ENCODE measurements around the gene RS1. TPM values are rescaled to one million over a fixed set of nuclear protein-coding genes. Genes with fewer than 3 reads are reported as not detected.

The RS1 gene
- total RNA-seq, result not detected

GRCh38 chrX:18672008-18672407 lies at the start of gene RS1:
Gene RS1, minus strand, starts transcription at chrX:18672108. Its CDS starts 40 bp downstream, at chrX:18672068.
- DNase-seq (ENCODE audit: low spot score), result no peak

- no peak for DNase-seq (ENCODE audit: low spot score)
Measured at GRCh38 chrX:18719852-18720251, 47.9 kb upstream of the RS1 start.

- DNase-seq (ENCODE audit: low spot score), result no peak
Measured at GRCh38 chrX:18714910-18715309, 43.0 kb upstream of the RS1 start.

GRCh38 chrX:18709833-18710232 lies 37.9 kb upstream of the RS1 start:
- no peak for DNase-seq (ENCODE audit: low spot score)

GRCh38 chrX:18707426-18708049 lies 35.6 kb upstream of the RS1 start, which contains the start of gene PPEF1:
Gene PPEF1, plus strand, starts transcription at chrX:18707645. Its CDS starts 136 bp downstream, at chrX:18707781.
- DNase-seq (ENCODE audit: low spot score), result no peak

- DNase-seq (ENCODE audit: low spot score), result no peak
Measured at GRCh38 chrX:18702362-18703195, 30.7 kb upstream of the RS1 start.

- DNase-seq (ENCODE audit: low spot score), result peak; percentile 41
Measured at GRCh38 chrX:18701621-18702361, 29.9 kb upstream of the RS1 start.

GRCh38 chrX:18698737-18699650 lies 27.1 kb upstream of the RS1 start:
- DNase-seq (ENCODE audit: low spot score), result no peak

GRCh38 chrX:18696653-18697052 lies 24.7 kb upstream of the RS1 start:
- DNase-seq (ENCODE audit: low spot score), result no peak

GRCh38 chrX:18692541-18692940 lies 20.6 kb upstream of the RS1 start:
- DNase-seq (ENCODE audit: low spot score), result no peak

GRCh38 chrX:18691431-18691830 lies 19.5 kb upstream of the RS1 start:
- no peak for DNase-seq (ENCODE audit: low spot score)

GRCh38 chrX:18687856-18688495 lies 16.1 kb upstream of the RS1 start:
- no peak for DNase-seq (ENCODE audit: low spot score)

- no peak for DNase-seq (ENCODE audit: low spot score)
Measured at GRCh38 chrX:18682979-18683387, 11.1 kb upstream of the RS1 start.

- no peak for DNase-seq (ENCODE audit: low spot score)
Measured at GRCh38 chrX:18681996-18682395, 10.1 kb upstream of the RS1 start.

- DNase-seq (ENCODE audit: low spot score), result no peak
Measured at GRCh38 chrX:18677161-18677869, 5.4 kb upstream of the RS1 start.

GRCh38 chrX:18676470-18676869 lies 4.6 kb upstream of the RS1 start:
- DNase-seq (ENCODE audit: low spot score), result no peak

GRCh38 chrX:18676050-18676449 lies 4.1 kb upstream of the RS1 start:
- DNase-seq (ENCODE audit: low spot score), result no peak

- peak; percentile 74 for DNase-seq (ENCODE audit: low spot score)
Measured at GRCh38 chrX:18674788-18675735, 3.2 kb upstream of the RS1 start.

- no peak for DNase-seq (ENCODE audit: low spot score)
Measured at GRCh38 chrX:18674417-18674787, 2.5 kb upstream of the RS1 start.
